HG03558 (cell line): ENCODE results near the gene DENND4B.
"Not testable (repeated sequence)": the region's sequence is repeated elsewhere in the genome, so short reads cannot be mapped to it uniquely, and the experiment has no call there.

ENCODE experiments used
- ATAC-seq: cut with Tn5 transposase; IDR thresholded peaks from one replicate; pipeline ENCODE4 v1.9.1; 2021; ENCODE audit warnings: moderate number of reproducible peaks; ENCODE audit not compliant: unreplicated experiment; ENCODE audit errors: extremely low read depth

DENND4B gene

DNA sequence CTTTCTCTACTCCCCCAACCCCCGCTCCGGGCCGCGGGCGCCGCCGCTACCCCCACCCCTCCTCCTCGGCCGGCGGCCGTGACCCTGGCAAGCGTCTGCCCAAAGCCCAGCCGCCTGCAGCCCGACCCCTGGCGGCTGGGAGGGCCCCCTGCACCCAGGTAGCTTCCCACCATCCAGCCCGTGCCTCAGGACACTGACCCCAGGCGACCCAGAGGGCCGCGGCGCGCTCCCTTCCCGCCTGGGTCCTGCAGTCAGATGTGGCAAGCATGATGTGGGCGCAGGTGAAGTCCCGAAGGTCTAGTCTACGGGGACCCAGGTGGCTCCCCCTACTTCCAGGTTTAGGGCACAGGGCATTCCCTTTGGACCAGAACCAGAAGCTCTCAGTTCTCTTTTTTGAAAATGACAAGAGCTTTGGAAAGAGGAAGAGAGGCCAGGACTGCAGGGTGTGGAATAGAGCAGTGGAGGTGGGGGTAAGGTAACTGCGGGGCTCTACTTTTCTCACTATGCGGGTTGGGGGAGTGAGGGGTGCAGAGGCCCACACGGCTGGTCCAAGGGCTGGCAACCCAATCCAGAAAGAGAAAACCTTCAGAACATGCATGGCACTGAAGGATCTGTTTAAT is at the start of gene DENND4B:
Gene DENND4B, minus strand, starts transcription at position 97 of the 620 bp plus-strand sequence. CDS start 2,344 bp downstream, outside the sequence.
- peak; percentile 35 for ATAC-seq

DNA sequence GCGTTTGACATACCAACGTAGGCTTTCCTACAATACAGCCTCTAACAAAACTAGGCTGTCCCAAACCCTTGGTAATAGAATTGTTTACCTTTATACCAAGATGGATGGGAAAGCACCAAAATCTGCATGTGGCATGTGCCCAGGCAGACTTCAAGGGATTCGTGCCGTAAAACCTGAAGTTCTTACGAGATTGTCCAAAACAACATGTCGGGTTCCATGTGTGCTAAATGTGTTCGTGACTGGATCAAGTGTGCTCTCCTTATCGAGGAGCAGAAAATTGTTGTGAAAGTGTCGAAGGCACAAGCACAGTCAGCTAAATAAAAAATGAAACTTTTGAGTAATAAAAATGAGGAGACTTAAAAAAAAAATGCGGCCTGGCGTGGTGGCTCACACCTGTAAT is 49.1 kb upstream of the DENND4B start:
- ATAC-seq: no peak

- ATAC-seq: no peak
Measured at GRCh38 chr1:153995202-153995601, 48.7 kb upstream of the DENND4B start.

DNA sequence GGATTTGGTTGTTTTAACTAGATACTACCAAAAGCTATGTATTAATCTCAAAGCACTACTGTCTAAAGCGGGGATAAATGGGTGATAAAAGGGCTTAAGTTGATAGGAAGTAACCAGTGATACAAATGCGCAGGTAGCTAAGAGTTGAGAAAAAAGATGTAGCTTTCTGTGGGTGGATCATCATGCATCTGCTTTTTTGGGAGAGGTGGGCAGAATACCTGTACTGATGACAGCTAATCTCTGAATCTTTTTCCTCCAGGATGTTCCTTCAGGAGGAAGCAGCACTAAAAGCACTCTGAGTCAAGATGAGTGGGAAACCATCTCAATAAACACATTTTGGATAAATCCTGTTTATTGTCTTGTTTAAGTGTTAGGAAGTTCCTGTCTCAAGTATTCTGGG is 45.3 kb upstream of the DENND4B start:
- ATAC-seq: no peak

GRCh38 chr1:153991151-153991630 is 44.7 kb upstream of the DENND4B start:
- ATAC-seq: no peak

DNA sequence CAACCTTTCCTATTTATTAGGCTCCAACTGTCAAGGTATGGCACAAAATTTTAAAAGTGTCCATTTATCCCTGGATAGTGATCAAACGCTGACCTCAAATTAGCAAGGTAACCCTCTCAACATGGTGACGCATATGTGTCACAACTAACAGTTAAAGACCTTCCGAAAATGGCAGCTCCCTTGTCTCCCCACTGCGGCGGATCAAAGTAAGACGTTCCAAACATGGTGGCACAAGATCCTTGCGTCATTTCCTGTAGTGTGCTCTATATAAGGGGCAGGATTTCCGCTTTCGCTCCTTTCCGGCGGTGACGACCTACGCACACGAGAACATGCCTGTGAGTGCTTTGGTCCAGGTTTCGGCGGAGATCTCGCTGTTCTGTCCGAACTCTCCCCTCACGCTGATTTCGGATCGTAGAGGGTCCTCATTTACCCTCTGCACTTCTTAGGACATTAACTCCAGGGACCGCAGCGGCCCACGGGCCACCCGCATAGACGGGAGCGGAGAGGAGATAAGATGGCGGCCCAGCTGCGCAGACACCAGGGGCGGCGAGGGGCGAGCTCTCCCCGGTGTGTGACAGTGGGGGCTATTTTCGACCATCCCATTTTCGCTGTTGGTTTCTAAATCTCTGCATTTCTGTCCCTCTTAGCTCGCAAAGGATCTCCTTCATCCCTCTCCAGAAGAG is 44.1 kb upstream of the DENND4B start, which contains the start of gene RPS27:
Gene RPS27, plus strand, starts transcription at position 295 of the 683 bp plus-strand sequence. Its CDS starts 35 bp downstream, at position 330.
- no peak for ATAC-seq

- no peak for ATAC-seq
Measured at GRCh38 chr1:153987621-153988020, 41.1 kb upstream of the DENND4B start.

DNA sequence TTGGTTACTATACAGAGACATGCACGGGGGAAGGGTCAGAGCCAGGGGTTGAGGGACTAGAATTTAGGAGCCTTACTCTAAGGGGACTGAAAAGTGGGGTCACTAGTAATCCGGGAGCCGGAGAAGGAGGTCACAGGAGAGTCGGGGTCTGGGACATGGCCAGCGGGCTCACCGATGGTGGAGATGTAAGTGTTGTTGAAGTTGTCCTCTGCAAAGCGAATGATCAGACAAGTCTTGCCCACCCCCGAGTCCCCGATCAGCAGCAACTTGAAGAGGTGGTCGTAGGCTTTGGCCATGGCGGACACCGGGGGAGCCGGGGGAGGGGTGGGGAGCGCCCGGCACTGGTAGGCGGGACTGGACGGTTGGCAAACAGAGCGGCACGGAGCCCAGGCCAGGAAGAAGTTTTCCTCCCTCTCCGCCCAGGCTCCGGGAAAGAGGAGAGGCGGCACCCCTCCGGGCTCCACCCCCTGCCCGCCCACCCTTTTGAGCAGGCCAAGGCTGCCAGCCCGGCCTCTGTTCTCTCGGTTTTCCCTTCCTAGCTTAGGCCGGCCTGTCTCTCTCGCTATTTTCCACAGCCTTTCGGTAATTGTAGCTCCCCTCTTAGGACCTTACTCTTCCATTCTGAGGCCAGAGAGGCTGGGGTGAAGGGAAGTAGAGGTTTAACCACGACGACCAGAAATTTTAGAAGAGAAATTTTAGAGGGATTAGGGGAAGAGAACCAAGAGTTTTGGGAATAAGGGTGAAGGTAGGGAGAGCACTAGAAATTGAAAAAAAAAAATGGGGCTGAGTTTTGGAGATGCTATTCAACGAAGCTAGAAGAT is 39.6 kb upstream of the DENND4B start, which contains the start of gene RAB13:
Gene RAB13, minus strand, starts transcription at position 399 of the 821 bp plus-strand sequence. Its CDS starts 103 bp downstream, at position 296.
- ATAC-seq: no peak

- no peak for ATAC-seq
Measured at GRCh38 chr1:153985341-153985912, 38.9 kb upstream of the DENND4B start.

DNA sequence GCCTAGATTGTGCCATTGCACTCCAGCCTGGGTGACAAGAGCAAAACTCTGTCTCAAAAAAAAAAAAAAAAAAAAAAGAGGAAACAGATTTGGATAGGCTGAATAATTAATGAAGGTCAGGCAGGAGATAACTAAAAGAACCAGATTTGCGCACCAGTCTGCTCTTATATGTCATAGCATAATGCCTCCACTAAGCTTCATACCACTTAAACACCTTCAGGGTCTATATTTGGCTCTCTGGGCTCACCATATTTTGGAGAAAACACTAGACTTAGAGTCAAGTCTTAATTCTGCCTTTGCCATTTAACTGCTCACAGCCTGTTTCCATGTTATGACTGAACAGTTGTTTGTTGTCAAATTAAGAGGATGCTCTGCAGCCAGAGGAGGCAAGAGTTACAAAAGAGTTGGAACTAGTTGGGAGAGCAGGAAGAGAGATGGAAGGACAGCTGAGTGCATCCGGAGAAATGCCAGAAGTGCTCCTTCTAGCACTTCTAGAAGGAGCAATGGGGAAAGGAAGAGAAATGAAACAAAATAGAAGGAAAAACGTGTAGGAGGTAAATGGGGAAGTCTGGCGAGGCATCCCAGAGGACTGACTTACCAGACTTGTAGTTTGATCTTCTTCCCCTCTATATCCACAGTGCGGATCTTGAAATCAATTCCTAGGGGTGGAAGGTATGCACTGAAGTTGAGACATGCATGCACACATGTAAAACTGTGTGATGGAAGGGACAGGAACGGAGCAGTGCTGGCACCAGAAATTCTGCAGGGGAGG is 37.8 kb upstream of the DENND4B start:
- no peak for ATAC-seq

DNA sequence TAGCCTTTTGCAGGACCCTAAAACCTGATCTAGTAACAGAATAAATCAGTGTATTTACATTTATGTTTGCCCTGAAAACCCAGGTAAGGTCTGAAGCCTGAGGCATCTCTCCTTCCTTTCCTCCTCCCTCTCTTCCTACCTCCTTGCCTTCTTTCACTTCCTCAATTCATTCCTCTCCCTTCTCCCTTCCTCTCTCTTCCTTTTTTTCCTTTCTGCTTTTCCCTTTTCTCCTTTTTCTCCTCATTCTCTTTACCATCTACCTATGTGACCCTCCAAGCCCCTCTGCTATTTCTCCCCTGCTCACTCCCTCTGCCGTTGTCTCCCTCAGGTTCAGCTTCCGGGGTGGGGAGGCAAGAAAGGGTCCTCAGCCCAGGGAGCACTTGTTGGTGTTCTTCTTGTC is 35.2 kb upstream of the DENND4B start:
- not testable (repeated sequence) for ATAC-seq

GRCh38 chr1:153979091-153979490 is 32.6 kb upstream of the DENND4B start:
- ATAC-seq: not testable (repeated sequence)

DNA sequence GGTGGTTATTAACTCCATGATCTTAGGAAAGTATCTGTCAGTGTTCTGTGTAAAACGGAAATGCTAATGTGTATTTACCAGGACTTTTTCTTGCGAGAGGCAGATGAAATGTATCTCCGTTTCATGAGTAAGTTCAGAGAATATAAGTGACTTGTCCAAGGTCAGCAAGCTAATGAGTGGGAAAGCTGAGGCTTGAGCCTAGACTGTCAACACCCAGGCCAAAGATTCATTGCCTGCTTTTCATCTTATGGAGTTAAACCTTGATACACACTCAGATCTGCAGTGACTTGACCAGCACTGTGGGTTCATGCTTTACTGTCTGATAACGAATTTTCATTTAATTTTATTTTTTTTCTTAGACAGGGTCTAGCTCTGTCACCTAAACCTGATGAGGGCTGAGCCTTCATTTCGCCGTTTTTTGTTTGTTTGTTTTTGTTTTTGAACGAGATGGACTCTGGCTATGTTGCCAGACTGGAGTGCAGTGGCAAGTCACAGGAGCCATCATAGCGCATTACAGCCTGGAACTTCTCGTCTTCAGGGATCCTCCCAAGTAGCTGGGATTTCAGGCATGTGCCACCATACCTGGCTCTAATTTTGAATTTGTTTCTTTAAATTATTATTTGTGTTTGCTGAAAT is 31.9 kb upstream of the DENND4B start:
- ATAC-seq: no peak

- ATAC-seq: peak; percentile 32
Measured at GRCh38 chr1:153977250-153978240, 31.0 kb upstream of the DENND4B start, which contains the start of gene JTB. Gene JTB (minus strand): TSS chr1:153977674. CDS start chr1:153977252, 422 bp downstream.

DNA sequence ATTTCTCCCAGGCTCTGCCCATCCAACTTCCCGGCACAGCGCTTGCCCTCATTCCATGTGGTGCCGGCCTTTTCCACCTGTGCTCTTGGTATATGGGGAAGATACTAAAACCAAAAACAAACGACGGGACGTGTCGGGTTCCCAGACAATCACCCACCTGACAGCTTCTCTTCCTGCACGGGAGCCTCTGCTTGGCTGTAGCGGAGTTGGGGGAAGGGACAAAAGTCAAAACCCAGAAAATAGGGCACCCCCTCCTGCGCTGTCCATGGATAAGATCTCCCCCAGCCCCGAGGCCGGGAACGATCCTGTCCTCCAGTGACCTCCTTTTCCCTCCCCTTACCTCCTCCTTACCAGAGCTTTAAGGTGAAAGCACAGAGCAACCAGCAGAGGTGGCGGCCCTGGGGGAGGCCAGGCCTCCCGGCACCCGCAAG is 30.3 kb upstream of the DENND4B start:
- ATAC-seq: no peak

GRCh38 chr1:153973525-153973924 is 27.0 kb upstream of the DENND4B start:
- ATAC-seq: no peak

- no peak for ATAC-seq
Measured at GRCh38 chr1:153973071-153973470, 26.6 kb upstream of the DENND4B start.

- ATAC-seq: no peak
Measured at GRCh38 chr1:153970346-153970745, 23.8 kb upstream of the DENND4B start.
